Measurements from ENCODE around the gene CEP250.
"Not testable (repeated sequence)": the region's sequence is repeated elsewhere in the genome, so short reads cannot be mapped to it uniquely, and the experiment has no call there.

Gene CEP250

DNA sequence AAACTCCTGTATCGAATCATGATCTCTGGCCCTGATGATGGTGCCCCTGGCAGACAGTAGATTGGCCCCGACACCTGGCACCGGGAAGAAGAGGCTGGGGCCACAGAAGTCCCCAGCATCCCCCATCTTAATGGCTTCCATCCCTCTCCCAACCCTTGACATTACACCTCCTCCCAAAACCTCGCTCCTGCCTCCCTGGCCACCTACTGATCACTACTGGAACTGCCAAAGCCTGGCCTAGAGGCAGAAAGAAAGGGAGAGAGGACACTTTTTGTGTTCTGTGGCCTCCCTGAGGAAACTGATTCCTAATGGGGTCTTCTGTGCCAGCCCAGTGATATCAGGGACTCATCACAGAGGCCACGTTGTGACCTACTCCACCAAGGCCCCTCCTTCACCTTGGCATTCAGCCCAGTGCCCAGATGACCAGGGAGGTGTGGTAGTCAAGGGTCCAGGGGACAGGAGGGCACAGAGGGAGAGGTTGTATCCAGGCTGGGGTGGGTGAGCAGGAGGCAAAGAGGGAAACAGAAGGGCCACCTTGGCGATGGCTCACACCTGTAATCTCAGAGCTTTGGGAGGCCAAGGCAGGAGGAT, 68.0 kb downstream of the CEP250 start:
- in situ Hi-C loops (cut with MboI; ENCODE audit: low sequenced_read_pairs) = no loop called here

DNA sequence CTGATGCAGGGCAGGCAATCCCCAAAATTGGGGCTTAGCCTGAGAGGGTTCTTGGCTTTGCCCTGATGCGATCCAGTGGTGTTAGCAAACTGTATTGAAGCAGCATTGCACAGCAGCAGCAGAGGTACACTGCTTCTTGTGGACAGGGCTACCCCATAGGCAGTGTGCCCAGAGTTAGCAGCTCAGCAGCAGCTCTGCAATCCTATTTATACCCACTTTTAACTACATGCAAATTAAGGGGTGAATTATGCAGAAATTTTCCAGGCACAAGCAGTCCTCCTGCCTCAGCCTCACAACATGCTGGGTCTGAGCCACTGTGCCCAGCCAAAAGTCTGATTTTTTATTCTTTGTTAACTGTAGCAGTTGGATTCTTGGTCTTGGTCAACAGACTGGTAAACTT, 70.2 kb downstream of the CEP250 start:
- in situ Hi-C loops (cut with MboI; ENCODE audit: low sequenced_read_pairs) = no loop called here

DNA sequence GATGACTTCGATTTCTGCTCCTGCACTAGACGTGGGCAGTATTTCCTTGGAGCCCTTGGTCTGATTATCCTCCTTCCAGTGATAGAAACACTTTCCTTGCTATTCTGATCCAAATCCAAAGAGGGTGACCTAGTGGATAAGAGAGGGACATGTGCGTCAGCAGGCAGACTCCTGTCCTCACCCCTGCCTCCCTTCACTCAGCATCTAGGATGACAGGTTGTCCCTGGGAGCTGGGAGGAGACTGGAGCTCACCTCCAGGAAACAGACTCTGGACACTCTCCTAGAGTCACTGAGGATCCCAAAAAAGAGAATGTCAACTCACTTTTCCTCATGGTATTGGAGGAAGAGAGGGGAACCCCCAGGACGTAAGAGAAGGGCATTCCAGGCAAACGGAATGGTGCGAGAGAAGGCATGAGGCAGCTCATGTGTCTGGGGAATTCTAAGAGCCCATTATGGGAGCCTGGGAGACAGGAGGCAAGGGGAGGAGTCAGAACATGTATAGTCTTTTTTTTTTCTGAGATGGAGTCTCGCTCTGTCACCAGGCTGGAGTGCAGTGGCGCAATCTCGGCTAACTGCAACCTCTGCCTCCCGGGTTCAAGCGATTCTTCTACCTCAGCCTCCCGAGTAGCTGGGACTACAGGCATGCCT, 71.8 kb downstream of the CEP250 start:
- in situ Hi-C loops (cut with MboI; ENCODE audit: low sequenced_read_pairs) = no loop called here

DNA sequence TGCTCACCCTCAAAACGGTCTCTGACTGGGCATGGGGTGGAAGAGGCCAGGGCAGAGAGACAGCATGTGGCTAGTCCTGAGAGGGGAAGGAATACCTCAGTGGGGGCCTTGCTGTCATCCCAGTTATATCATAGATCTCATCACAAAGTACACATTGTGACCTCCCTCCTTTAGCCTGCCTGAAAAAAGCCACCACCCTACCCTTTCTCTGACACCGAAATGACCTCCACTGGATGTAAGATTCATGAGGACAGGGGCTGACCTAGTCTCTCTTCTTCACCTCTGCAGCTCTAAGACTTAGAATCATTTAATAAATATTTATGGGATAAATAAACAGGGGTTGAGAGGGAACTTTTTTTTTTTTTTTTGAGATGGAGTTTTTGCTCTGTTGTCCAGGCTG, 74.2 kb downstream of the CEP250 start, which contains the start of gene C20orf173:
Gene C20orf173 (minus strand): TSS at position 101 of the 400 bp plus-strand sequence. CDS start 279 bp downstream, outside the sequence.
- in situ Hi-C loops (cut with MboI; ENCODE audit: low sequenced_read_pairs) = no loop called here

DNA sequence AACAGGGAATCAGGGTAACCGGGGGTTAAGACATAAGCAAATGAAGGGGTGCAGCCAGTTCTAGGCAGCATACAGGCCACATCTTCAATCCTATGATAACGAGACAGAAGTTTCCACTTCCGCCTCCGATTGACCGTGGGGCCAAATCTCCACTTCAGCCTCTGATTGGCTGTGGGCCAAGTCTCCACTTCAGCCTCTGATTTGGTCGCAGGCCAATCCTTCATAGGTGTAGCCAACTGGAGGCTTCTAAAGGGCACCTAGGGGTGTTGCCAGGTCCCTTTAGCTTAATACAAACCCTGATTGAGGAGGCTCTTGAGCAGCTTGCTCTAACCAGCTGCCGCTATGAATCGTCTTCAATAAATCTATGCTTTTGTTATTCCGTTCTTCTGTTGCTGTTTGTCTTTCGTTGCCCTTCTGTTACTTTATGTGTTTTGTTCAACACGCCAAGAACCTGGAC, 84.4 kb downstream of the CEP250 start:
- in situ Hi-C loops (cut with MboI; ENCODE audit: low sequenced_read_pairs) = no loop called here

DNA sequence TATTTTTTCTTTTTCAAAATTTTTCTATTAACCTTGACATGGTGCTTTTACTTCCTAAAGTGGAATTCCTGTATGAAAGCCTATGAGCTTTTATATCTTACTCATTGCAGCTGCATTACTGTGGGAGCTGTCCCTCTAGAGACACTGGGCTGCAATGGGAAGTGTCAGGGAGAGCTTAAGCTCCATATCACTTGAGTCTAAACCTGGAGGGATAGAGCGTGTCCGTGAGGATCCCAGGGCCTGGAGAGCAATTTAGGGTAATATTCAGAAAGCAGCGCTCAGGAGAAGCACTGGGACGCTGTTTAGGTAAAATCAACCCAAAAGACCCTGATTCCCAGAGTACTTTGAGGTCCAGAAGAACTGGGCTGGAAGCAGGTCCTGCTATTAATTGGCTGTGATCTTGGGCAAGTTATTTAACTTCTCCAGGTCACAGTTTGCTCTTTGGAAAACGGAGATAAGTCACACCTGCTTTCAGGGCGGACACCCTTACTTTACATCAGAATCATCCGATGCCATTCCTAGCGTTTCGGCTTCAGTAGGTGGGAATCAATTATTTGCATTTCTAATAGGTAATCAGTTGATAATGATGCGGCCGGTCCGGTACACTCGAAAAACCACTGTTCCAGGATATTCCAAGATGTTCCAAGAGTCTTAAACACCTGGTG, 85.9 kb downstream of the CEP250 start:
- in situ Hi-C loops (cut with MboI; ENCODE audit: low sequenced_read_pairs) = no loop called here

DNA sequence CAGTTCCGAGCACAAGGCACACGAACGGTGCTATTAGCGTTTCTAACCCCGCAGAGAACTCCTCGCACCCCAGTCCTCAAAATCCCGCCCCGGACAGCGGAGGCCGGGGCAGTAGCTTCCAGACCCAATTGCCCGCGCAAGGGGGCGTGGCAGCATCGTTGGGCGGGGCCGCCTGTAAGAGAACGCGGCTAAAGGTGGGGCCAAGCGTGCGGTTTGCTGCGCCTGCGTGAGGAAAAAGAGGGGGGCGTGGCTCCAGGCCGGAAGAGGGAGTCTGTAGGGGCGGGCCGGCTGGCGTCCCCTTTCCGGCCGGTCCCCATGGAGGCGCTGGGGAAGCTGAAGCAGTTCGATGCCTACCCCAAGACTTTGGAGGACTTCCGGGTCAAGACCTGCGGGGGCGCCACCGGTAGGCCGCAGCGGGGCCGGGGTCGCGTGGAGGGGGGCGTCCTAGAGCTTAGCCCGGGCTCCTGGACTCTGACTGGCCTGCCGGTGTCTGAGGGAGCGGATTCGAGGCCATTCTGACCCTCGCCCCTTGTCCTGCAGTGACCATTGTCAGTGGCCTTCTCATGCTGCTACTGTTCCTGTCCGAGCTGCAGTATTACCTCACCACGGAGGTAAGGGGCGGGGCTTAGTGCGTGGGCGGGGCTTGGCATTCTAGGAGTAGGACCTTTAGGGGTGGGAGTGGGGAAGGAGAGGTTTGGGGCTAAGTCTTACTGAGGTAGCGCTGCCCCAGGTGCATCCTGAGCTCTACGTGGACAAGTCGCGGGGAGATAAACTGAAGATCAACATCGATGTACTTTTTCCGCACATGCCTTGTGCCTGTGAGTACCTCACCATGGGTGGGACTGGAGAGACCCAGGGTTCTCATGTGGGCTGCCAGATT, 86.6 kb downstream of the CEP250 start, which contains the start of gene ERGIC3:
Gene ERGIC3 (plus strand): TSS at position 296 of the 880 bp plus-strand sequence. CDS start 20 bp downstream, at position 316.
- in situ Hi-C loops (cut with MboI; ENCODE audit: low sequenced_read_pairs) = no loop called here

DNA sequence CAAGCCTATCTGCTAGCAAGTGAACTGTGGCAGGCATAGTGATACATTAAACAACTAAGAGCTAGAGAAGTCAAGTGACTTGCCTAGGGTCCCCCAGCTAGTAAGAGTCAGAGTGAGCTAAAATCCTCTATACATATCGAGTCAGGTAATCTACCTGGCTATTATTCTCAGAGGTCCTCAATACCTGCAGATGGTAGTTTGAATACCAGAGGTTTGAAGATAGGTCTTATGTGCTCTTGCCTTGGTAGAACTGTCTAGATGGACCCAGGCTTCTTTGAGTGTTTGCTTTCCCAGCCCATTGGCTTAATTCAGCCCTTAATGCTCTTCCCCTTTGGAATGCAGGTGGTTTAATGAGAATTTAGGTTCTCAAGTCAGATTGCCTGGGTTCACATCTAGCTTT, 87.6 kb downstream of the CEP250 start:
- in situ Hi-C loops (cut with MboI; ENCODE audit: low sequenced_read_pairs) = no loop called here

DNA sequence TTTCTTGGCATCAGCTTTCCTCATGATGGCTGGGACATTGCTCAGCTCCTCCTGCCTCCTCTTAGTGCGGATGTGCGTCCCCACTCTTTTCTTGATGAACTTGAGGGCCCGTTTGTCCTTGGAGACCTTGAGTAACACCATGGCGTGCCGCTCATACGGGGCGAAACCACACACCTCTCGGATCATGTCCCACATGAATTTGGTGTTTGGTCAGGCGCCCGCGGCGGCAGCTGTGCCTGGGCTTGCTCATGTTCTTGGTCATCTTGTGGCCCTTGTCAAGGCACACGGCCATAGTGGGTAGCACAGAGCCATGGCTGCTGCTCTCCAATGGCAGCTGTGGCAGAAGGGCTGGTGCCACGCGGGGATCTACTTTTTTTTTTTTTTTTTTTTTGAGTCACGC, 89.0 kb downstream of the CEP250 start:
- in situ Hi-C loops (cut with MboI; ENCODE audit: low sequenced_read_pairs) = no loop called here

DNA sequence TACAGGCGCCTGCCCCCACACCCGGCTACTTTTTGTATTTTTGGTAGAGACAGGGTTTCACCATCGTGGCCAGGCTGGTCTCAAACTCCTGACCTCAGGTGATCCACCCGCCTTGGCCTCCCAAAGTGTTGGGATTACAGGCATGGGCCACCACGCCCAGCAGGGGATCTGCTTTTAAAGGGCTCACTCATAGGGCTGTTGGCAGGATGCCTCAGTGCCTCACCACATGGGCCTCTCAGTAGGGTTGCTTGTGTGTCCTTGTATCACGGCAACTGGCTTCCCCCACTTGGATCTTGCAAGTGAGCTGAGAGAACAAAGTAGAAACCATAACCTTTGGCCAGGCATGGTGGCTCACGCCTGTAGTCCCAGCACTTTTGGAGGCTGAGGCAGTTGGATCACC, 89.5 kb downstream of the CEP250 start:
- in situ Hi-C loops (cut with MboI; ENCODE audit: low sequenced_read_pairs) = not testable (repeated sequence)

DNA sequence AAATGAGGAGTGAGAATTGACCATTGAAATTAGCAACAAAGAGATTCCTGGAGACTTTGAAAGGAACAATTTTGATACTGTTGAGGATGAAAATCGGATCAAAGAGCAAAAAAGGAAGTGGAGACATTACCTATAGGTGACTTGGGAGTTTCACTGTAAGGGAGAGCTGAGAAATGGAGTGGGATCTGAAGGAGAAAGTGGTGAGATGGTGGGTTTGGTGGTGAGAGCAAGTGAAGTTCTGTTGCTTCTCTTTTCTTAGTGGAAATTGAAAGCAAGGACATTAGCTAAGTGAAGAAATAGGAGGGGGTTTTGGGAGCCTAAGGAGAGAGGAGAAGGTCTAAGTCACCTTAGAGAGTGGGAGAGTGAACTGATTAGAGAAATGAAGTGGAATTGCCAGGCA, 90.7 kb downstream of the CEP250 start:
- in situ Hi-C loops (cut with MboI; ENCODE audit: low sequenced_read_pairs) = no loop called here

DNA sequence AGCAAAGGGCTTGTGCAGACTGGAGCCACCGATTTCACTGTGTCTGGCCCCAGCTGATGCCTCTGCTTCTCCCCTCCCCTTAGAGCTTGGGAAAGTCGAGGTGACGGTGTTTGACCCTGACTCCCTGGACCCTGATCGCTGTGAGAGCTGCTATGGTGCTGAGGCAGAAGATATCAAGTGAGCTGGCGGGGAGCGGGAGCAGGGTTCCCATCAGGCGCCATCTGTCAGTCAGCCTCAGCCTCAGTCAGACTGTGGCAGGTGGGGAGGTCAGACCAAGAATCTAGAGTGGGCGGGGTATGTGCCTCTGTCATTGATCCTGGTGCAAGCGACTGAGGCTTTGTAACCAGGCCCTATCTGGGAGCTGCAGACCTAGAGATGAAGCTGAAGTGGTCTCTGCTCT, 91.9 kb downstream of the CEP250 start:
- in situ Hi-C loops (cut with MboI; ENCODE audit: low sequenced_read_pairs) = no loop called here

DNA sequence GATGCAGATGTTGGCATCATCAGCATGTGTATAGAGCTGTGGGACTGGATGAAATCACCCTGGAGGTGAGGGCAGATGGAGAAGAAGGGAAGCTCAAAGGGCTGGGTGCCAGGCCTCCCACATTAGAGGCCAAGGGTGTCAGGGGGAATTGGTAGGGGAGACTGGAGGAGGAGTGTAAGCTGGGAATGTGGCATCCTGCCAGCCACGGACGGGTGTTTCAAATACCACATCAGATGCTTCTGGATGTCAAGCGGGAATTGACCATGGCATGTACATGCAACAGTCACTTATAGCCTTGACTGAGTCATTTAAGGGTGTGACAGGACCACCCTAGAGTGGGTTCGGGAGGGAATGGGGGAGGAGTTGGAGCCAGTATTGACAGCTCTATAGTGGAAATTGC, 96.1 kb downstream of the CEP250 start:
- in situ Hi-C loops (cut with MboI; ENCODE audit: low sequenced_read_pairs) = no loop called here

DNA sequence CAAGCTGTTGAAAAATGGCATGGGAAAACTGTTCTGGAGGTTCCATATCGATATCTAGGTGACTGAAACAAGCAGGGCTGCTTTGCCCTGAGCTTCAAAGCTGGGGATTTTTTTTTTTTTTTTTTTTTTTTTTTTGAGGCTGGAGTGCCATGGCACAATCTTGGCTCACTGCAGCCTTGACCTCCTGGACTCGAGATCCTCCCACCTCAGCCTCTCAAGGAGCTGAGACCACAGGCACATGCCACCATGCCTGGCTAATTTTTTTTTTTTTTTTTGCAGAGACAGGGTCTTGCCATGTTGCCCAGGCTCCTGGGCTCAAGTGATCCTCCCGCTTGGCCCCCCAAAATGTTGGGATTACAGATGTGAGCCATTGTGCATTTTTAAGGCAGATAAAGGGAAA, 97.5 kb downstream of the CEP250 start:
- in situ Hi-C loops (cut with MboI; ENCODE audit: low sequenced_read_pairs) = no loop called here

DNA sequence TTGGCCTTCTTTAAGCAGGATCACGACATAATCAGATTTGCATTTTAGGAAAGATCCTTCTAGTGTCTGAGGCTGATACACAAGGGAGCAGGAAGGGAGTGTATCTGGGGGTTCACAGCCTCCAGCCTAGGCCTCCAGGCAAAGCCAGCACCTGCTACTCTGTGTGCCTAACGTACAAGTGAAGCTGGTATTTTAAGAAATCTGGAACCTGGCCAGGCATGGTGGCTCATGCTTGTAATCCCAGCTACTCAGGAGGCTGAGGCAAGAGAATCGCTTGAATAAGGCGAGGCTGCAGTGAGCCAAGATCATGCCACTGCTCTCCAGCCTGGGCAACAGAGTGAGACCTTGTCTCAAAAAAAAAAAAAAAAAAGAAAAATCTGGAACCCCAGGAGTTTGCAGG, 100.1 kb downstream of the CEP250 start:
- in situ Hi-C loops (cut with MboI; ENCODE audit: low sequenced_read_pairs) = not testable (repeated sequence)

DNA sequence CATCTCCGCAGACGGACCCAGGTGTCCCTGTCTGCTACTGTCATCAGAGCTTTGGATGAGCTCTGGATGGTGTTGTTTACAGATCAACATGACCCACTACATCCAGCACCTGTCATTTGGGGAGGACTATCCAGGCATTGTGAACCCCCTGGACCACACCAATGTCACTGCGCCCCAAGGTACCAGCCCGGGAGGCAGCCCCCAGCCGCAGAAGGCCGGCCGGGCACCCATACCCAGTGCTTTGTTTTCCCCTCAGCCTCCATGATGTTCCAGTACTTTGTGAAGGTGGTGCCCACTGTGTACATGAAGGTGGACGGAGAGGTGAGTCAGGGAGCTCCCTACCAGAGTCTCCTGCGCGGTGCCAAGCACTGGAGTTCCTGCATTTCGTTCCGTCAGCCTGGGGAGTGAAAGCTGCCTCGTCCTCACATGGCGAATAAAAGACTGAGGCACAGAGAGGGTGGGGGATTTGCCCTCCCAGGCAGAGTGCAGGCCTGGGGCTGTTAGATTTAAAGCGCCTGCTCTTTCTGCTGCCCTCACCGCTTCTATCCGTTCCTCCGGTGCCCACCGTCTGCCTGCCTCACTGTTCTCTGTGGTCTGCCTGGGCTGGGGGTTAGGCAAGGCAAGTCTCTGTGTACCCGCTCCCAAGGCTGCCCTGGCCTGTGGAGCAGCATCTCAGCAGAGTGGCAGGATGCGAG, 100.7 kb downstream of the CEP250 start:
- in situ Hi-C loops (cut with MboI; ENCODE audit: low sequenced_read_pairs) = no loop called here

DNA sequence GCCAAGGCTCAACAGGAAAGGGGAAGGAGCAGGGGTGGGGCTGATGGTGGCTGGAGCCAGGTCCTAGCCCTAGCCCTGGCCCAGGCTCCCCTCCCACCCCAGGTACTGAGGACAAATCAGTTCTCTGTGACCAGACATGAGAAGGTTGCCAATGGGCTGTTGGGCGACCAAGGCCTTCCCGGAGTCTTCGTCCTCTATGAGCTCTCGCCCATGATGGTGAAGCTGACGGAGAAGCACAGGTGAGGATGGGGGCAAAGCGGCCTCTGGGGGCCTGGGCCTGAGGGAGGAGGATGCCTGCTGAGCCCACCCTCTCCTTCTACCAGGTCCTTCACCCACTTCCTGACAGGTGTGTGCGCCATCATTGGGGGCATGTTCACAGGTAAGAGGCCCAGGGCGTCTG, 101.5 kb downstream of the CEP250 start:
- in situ Hi-C loops (cut with MboI; ENCODE audit: low sequenced_read_pairs) = no loop called here

DNA sequence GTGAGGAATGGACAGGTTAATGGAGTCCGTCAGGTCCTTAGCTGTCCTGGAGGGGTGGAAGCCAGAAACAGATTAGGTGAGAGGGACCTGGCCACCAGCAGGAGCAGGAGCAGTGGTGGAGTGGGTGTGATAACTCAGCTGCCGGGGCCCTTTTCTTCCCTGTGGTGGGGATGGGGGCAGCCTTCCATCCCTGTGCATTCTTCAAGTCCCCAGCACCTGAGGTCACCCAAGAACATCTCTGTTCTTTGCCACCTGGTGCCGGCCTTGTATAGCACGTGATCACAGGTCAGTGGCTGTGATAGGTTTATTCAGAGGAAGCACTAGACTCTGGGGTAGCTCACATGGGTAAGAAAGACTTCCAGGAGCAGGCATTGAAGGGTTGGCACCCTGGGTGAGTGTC, 103.1 kb downstream of the CEP250 start:
- in situ Hi-C loops (cut with MboI; ENCODE audit: low sequenced_read_pairs) = no loop called here

DNA sequence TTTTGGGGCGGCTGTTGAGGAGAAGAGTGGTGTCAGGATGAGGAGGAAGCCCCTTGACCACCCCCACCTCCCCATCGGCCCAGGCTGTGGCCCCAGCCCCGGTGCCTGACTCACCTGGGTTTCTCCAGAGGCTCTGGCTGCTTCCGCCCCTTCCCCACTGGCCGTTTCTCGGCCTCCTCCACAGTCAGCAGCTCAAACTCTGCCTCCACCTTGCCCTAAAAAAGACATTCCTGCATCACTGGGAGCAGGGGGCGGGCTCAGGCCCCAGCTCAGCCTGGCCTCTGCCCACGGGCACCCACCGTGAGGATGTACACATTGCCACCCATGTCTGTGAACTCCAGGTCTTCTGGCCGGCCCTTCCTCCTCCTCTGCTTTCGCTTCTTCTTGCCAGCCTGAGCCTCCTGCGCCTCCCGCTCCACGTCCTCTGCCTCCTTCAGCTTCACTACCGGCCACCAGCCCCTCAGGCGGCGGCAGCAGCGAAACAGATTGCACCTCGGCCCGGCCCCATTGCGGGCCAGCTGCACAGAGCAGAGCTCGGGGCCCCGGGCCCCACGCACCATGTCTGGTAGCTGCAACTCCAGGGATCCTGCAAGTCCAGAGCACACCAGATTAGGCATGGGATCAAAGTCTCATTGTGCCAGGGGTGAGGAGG, 103.8 kb downstream of the CEP250 start:
- in situ Hi-C loops (cut with MboI; ENCODE audit: low sequenced_read_pairs) = no loop called here

DNA sequence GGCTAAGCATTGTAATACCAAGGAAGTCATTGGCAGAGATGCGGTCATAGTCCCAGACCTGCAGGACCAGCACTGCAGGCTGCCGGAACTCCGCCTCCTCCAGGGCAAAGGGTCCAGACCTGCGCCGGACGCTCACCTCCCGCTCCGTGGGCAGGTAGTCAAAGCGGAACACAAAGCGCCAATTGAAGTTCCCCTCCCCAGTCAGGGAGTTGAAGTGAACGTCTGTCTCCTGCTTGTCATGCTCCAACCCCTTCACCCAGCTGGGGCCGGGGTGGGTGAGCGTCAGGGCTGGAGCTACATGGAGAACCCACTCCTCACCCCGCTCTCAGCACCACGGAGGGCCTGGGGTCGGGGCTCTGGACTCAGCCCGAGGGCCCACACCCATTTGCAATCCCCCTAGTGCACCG, 104.7 kb downstream of the CEP250 start:
- in situ Hi-C loops (cut with MboI; ENCODE audit: low sequenced_read_pairs) = no loop called here

Data from HL-60/S4 treated with phorbol 12-myristate 13-acetate at 8.2 ng/mL for 4 days and 3 days (cell line).